ENCODE measurements around the gene TMEM145. TPM values are rescaled to one million over a fixed set of nuclear protein-coding genes. Genes with fewer than 3 reads are reported as not detected.

TMEM145 gene
- total RNA-seq, 1 donor from 2014 or later: 0.36 TPM

- H3K36me3 ChIP-seq: peaks cover 96% of the 10 kb centered on the region
- no peak overlapping the region for H3K27ac ChIP-seq (replicated peaks)
- no peaks in the 10 kb centered on the region for H3K27me3 ChIP-seq (ENCODE audit: low read depth)
- H3K4me3 ChIP-seq: no peak overlapping the region
- intact Hi-C loops (cut with micrococcal nuclease): no loop called here
- no peak for DNase-seq
- TF ChIP-seq, protein P1, sequence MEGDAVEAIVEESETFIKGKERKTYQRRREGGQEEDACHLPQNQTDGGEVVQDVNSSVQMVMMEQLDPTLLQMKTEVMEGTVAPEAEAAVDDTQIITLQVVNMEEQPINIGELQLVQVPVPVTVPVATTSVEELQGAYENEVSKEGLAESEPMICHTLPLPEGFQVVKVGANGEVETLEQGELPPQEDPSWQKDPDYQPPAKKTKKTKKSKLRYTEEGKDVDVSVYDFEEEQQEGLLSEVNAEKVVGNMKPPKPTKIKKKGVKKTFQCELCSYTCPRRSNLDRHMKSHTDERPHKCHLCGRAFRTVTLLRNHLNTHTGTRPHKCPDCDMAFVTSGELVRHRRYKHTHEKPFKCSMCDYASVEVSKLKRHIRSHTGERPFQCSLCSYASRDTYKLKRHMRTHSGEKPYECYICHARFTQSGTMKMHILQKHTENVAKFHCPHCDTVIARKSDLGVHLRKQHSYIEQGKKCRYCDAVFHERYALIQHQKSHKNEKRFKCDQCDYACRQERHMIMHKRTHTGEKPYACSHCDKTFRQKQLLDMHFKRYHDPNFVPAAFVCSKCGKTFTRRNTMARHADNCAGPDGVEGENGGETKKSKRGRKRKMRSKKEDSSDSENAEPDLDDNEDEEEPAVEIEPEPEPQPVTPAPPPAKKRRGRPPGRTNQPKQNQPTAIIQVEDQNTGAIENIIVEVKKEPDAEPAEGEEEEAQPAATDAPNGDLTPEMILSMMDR (IDR thresholded peaks at IDR 0.05; ENCODE audit: borderline replicate concordance): no peak
- H3K9me3 ChIP-seq (replicated peaks): no peaks in the 10 kb centered on the region
- no peaks in the 10 kb centered on the region for H3K4me1 ChIP-seq
These were observed 40.4 kb downstream of the TMEM145 start for GRCh38 chr19:42353341-42354015.

- no peak overlapping the region for H3K27ac ChIP-seq (replicated peaks)
- H3K27me3 ChIP-seq (ENCODE audit: low read depth): no peaks in the 10 kb centered on the region
- TF ChIP-seq, protein P1 (IDR thresholded peaks at IDR 0.05; ENCODE audit: borderline replicate concordance): no peak
- H3K4me1 ChIP-seq: no peaks in the 10 kb centered on the region
- peaks cover 93% of the 10 kb centered on the region for H3K36me3 ChIP-seq
- no peak overlapping the region for H3K4me3 ChIP-seq
- no peaks in the 10 kb centered on the region for H3K9me3 ChIP-seq (replicated peaks)
- intact Hi-C loops (cut with micrococcal nuclease): no loop called here
- DNase-seq: no peak
These were observed 42.8 kb downstream of the TMEM145 start for GRCh38 chr19:42355896-42356295.

DNA sequence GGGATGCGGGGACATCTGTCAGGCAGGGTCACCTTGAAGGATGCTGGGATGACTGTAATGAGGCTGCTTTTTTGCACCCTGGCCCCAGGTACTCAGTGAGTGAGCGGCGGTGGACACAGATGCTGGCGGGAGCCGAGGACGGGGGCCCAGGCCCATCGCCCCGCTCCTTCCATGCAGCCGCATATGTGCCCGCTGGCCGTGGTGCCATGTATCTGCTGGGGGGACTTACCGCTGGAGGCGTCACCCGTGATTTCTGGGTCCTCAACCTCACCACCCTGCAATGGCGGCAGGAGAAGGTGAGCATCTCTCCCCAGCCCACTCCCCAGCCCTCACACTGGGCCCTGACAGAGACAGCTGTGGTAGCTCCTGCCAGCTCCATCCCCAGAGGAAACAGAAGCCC, 43.6 kb downstream of the TMEM145 start:
- H3K9me3 ChIP-seq (replicated peaks): no peaks in the 10 kb centered on the region
- peaks cover 93% of the 10 kb centered on the region for H3K36me3 ChIP-seq
- intact Hi-C loops (cut with micrococcal nuclease): no loop called here

GRCh38 chr19:42357290-42357689, 44.2 kb downstream of the TMEM145 start:
- intact Hi-C loops (cut with micrococcal nuclease): no loop called here
- DNase-seq: no peak
- peaks cover 93% of the 10 kb centered on the region for H3K36me3 ChIP-seq
- no peaks in the 10 kb centered on the region for H3K9me3 ChIP-seq (replicated peaks)
- TF ChIP-seq, protein P1 (IDR thresholded peaks at IDR 0.05; ENCODE audit: borderline replicate concordance): no peak
- no peaks in the 10 kb centered on the region for H3K27me3 ChIP-seq (ENCODE audit: low read depth)
- H3K4me3 ChIP-seq: no peak overlapping the region
- no peak overlapping the region for H3K27ac ChIP-seq (replicated peaks)
- no peaks in the 10 kb centered on the region for H3K4me1 ChIP-seq

More for the DNA sequence above, 43.6 kb downstream of the TMEM145 start:
- TF ChIP-seq, protein P1 (IDR thresholded peaks at IDR 0.05; ENCODE audit: borderline replicate concordance): no peak
- H3K27ac ChIP-seq (replicated peaks): no peak overlapping the region
- no peaks in the 10 kb centered on the region for H3K27me3 ChIP-seq (ENCODE audit: low read depth)
- DNase-seq: no peak
- no peaks in the 10 kb centered on the region for H3K4me1 ChIP-seq
- no peak overlapping the region for H3K4me3 ChIP-seq

DNA sequence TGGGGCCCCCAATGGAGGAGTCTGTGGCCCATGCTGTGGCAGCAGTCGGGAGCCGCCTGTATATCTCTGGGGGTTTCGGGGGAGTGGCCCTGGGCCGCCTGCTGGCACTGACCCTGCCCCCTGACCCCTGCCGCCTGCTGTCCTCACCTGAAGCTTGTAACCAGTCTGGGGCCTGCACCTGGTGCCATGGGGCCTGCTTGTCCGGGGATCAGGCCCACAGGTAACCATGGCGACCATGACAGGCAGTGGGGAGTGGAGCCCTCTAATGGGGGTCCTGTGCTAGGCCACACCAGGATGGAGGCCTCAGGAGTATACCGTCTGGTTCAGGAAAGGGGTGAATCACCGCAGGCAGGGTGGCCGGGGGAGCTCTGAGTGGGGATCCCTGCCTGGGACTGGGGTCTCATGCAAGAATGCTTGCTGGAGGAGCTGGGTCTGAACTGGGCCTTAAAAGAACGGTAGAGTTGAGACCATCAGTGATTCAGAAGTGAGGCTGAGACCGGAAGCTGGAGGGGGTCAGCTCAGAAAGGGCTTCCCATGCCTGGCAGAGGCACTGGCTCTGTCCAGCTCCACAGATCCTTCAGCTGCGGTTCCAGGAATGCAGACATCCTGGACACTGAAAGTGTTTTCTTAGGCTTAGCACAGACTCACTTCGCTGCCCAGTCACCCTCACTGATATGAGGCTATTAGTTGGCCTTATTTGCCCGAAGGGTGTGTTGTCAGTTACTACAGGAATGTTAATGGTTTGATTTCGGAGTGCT, 47.9 kb downstream of the TMEM145 start:
- H3K4me1 ChIP-seq: peaks cover 16% of the 10 kb centered on the region
- H3K27me3 ChIP-seq (ENCODE audit: low read depth): no peaks in the 10 kb centered on the region
- no peak overlapping the region for H3K4me3 ChIP-seq
- intact Hi-C loops (cut with micrococcal nuclease): no loop called here
- H3K36me3 ChIP-seq: peaks cover 74% of the 10 kb centered on the region
- TF ChIP-seq, protein P1 (IDR thresholded peaks at IDR 0.05; ENCODE audit: borderline replicate concordance): no peak
- H3K9me3 ChIP-seq (replicated peaks): peaks cover 16% of the 10 kb centered on the region
- no peak overlapping the region for H3K27ac ChIP-seq (replicated peaks)
- no peak for DNase-seq

All from left ventricle myocardium inferior (tissue), 1 donor.